HCT116 (cell line): ENCODE results near the gene CEND1. TPM values are rescaled to one million over a fixed set of nuclear protein-coding genes. Genes with fewer than 3 reads are reported as not detected.

Experiments
- ATAC-seq: fragments of 200-7000 bp; cut with Tn5 transposase; 2 replicates; pipeline ENCODE4 v1.9.1; 2020; ENCODE audit warnings: mild to moderate bottlenecking, moderate library complexity
- BruUV-seq: library from RNA; stranded (reverse); fragments of 400-500 nt; replicated peaks from 2 replicates; lab custom pipeline; 2021; lab: Mats Ljungman, UMichigan
- CTCF ChIA-PET: fragments of 300-600 bp; sonication (Branson Sonifier 250); formaldehyde crosslinking; loops from one replicate; lab custom pipeline; 2021; ENCODE audit warnings: antibody characterized with exemption; lab: Charles Lee
- POLR2A ChIA-PET: fragments of 300-600, 350-600 bp; sonication (Branson Sonifier 250); formaldehyde crosslinking; loops from one replicate; lab custom pipeline; 2021; ENCODE audit warnings: antibody characterized with exemption; lab: Charles Lee
- RAD21 ChIA-PET, 2 experiments: fragments of 300-600 bp; sonication (Branson Sonifier 250); formaldehyde crosslinking; loops; one replicate each; lab custom pipeline; 2023; ENCODE audit warnings: low total read pairs in 2 of 2; ENCODE audit not compliant: uncharacterized antibody in 2 of 2, unreplicated experiment in 2 of 2, low non-redundant PET in 1 of 2; lab: Charles Lee
- DNase-seq: peaks from one replicate; pipeline ENCODE4 v3.0.0-alpha.2; 2010; ENCODE audit warnings: low read depth, low spot score
- H2AFZ ChIP-seq: fragments of 200-600 bp; shearing (Covaris generic), sonication (generic); 2 replicates; pipeline ENCODE4 v1.6.1; 2017; ENCODE audit warnings: low read depth, mixed run types, mixed read lengths, antibody characterized with exemption, low read length; ENCODE audit not compliant: poor library complexity, severe bottlenecking
- H3K27ac ChIP-seq: 2 replicates; pipeline ENCODE4 v1.5.1; 2012; ENCODE audit warnings: low read depth, low read length
- H3K27me3 ChIP-seq: fragments of 200-600 bp; sonication (generic); 2 replicates; pipeline ENCODE4 v1.6.1; 2016; ENCODE audit warnings: mixed run types, low read length, mixed read lengths; ENCODE audit not compliant: insufficient read depth
- H3K36me3 ChIP-seq, 2 experiments: fragments of 200-500 bp in 1 of 2; fragments of 200-600 bp in 1 of 2; sonication (Bioruptor generic) in 1 of 2; sonication (generic) in 1 of 2; 2 replicates each; pipeline versions ENCODE4 v1.5.1 to v1.6.1; 2014 to 2016; ENCODE audit warnings: low read length in 2 of 2, inconsistent platforms in 1 of 2, mixed read lengths in 1 of 2, mixed run types in 1 of 2; ENCODE audit not compliant: insufficient read depth in 2 of 2, control insufficient read depth in 1 of 2
- H3K4me1 ChIP-seq, 2 experiments: fragments of 200-600 bp in 1 of 2; sonication (generic) in 1 of 2; 2 replicates each; pipeline versions ENCODE4 v1.5.1 to v1.6.1; 2012 to 2017; ENCODE audit warnings: low read length in 2 of 2, inconsistent platforms in 1 of 2, mild to moderate bottlenecking in 1 of 2, mixed read lengths in 1 of 2, mixed run types in 1 of 2, moderate library complexity in 1 of 2; ENCODE audit not compliant: insufficient read depth in 2 of 2, control insufficient read depth in 1 of 2
- H3K4me2 ChIP-seq: fragments of 200-600 bp; sonication (generic); 2 replicates; pipeline ENCODE4 v1.6.1; 2017; ENCODE audit warnings: mixed run types, low read length, mixed read lengths
- H3K4me3 ChIP-seq, 2 experiments: fragments of 200-600 bp in 1 of 2; sonication (generic) in 1 of 2; replicated peaks in 1 of 2; 2 replicates each; pipeline ENCODE4 v1.5.1; 2011 to 2016; ENCODE audit warnings: low read length in 2 of 2, control low read depth in 1 of 2, low read depth in 1 of 2, mild to moderate bottlenecking in 1 of 2, mixed read lengths in 1 of 2, mixed run types in 1 of 2
- H3K79me2 ChIP-seq: fragments of 200-600 bp; sonication (generic); 2 replicates; pipeline ENCODE4 v1.6.1; 2017; ENCODE audit warnings: mild to moderate bottlenecking, mixed run types, low read length, moderate library complexity, mixed read lengths; ENCODE audit not compliant: insufficient read depth
- H3K9ac ChIP-seq: fragments of 200-600 bp; sonication (generic); 2 replicates; pipeline ENCODE4 v1.6.1; 2016; ENCODE audit warnings: low read length, mixed read lengths
- H3K9me2 ChIP-seq: fragments of 200-600 bp; sonication (generic), shearing (Covaris generic); 2 replicates; pipeline ENCODE4 v1.6.1; 2017; ENCODE audit warnings: mixed run types, mild to moderate bottlenecking, moderate library complexity; ENCODE audit not compliant: insufficient read depth
- H3K9me3 ChIP-seq, 2 experiments: fragments of 200-500 bp in 1 of 2; fragments of 200-600 bp in 1 of 2; sonication (Bioruptor generic) in 1 of 2; sonication (generic) in 1 of 2; 2 replicates each; pipeline ENCODE4 v1.6.1; 2014 to 2017; ENCODE audit warnings: low read length in 2 of 2, mixed read lengths in 2 of 2, inconsistent platforms in 1 of 2, low read depth in 1 of 2, mild to moderate bottlenecking in 1 of 2, mixed run types in 1 of 2, moderate library complexity in 1 of 2; ENCODE audit not compliant: control insufficient read depth in 1 of 2, insufficient read depth in 1 of 2
- H4K20me1 ChIP-seq: fragments of 200-600 bp; sonication (generic), shearing (Covaris generic); 2 replicates; pipeline ENCODE4 v1.6.1; 2017; ENCODE audit warnings: mixed run types, mild to moderate bottlenecking, moderate library complexity; ENCODE audit not compliant: insufficient read depth
- EGR1 ChIP-seq: IDR thresholded peaks from 2 replicates; pipeline ENCODE4 v1.6.1; 2012; ENCODE audit warnings: low read depth
- MAX ChIP-seq: IDR thresholded peaks from 2 replicates; pipeline ENCODE4 v1.6.1; 2012
- POLR2AphosphoS5 ChIP-seq: IDR thresholded peaks from 2 replicates; pipeline ENCODE4 v1.6.1; 2011; ENCODE audit warnings: mild to moderate bottlenecking, low read depth, low read length, moderate library complexity
- RAD21 ChIP-seq: IDR thresholded peaks from 2 replicates; pipeline ENCODE4 v1.6.1; 2012; ENCODE audit warnings: low read depth, mild to moderate bottlenecking
- REST ChIP-seq: IDR thresholded peaks from 2 replicates; pipeline ENCODE4 v1.6.1; 2012; ENCODE audit warnings: low read depth
- SP1 ChIP-seq: IDR thresholded peaks from 2 replicates; pipeline ENCODE4 v1.6.1; 2012; ENCODE audit warnings: low read depth
- intact Hi-C: fragments of 100-400 bp; cut with micrococcal nuclease; formaldehyde crosslinking; loops from 2 replicates; pipeline ENCODE4 v1.10.0; 2022
- total RNA-seq: library from RNA; stranded (reverse); gene quantifications from one replicate; pipeline ENCODE4 v1.2.1, GENCODE V29; 2021; ENCODE audit not compliant: unreplicated experiment
- TF ChIP-seq, protein P1 (sequence below): IDR thresholded peaks from 2 replicates; pipeline ENCODE4 v1.6.1; 2012

The CEND1 gene
- total RNA-seq, 1 experiment from 2014 or later = 0.27 TPM

GRCh38 chr11:772429-773390 lies 17.2 kb downstream of the CEND1 start:
- no peaks in the 10 kb centered on the region for H4K20me1 ChIP-seq
- H3K36me3 ChIP-seq = peaks cover 19 to 41% of the 10 kb centered on the region in 2 experiments; a peak in 3 of 4 replicates
- TF ChIP-seq EGR1 = no peak
- no peak for TF ChIP-seq POLR2AphosphoS5
- TF ChIP-seq MAX = no peak
- TF ChIP-seq, protein P1, sequence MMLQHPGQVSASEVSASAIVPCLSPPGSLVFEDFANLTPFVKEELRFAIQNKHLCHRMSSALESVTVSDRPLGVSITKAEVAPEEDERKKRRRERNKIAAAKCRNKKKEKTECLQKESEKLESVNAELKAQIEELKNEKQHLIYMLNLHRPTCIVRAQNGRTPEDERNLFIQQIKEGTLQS = no peak
- peaks cover 8 to 17% of the 10 kb centered on the region in 2 experiments for H3K4me1 ChIP-seq
- H3K9me2 ChIP-seq = no peaks in the 10 kb centered on the region
- no peaks in the 10 kb centered on the region for H3K9me3 ChIP-seq
- H3K9ac ChIP-seq = no peak overlapping the region
- DNase-seq (no peak), ATAC-seq (no peak)
- peak overlapping the region; percentile 26; the same call in 1 of the 2 replicates for H3K27ac ChIP-seq
- ChIA-PET RAD21 (no interaction called here), POLR2A (no interaction called here), CTCF (no interaction called here)
- no peak overlapping the region for H2AFZ ChIP-seq
- intact Hi-C loops = no loop called here
- H3K79me2 ChIP-seq = peaks cover 65% of the 10 kb centered on the region
- H3K4me2 ChIP-seq = no peak overlapping the region
- no peaks in the 10 kb centered on the region for H3K27me3 ChIP-seq
- BruUV-seq = no TSS peak
- no peak overlapping the region for H3K4me3 ChIP-seq

- DNase-seq (no peak), ATAC-seq (no peak; the same call in 1 of the 2 replicates)
- RAD21 ChIA-PET = no interaction called here
- no TSS peak for BruUV-seq
- intact Hi-C loops = no loop called here
- Histone ChIP-seq H3K9me3 (no peaks in the 10 kb centered on the region), H3K36me3 (peaks cover 19 to 50% of the 10 kb centered on the region in 2 experiments), H3K79me2 (peaks cover 60% of the 10 kb centered on the region), H3K9ac (no peak overlapping the region), H2AFZ (no peak overlapping the region), H3K4me1 (peaks cover 8 to 21% of the 10 kb centered on the region in 2 experiments), H3K27me3 (no peaks in the 10 kb centered on the region), H3K27ac (peak overlapping the region; percentile 18; the same call in 1 of the 2 replicates), H3K4me2 (no peak overlapping the region), H4K20me1 (no peaks in the 10 kb centered on the region), H3K4me3 (no peak overlapping the region), H3K9me2 (no peaks in the 10 kb centered on the region)
- CTCF ChIA-PET = no interaction called here
- TF ChIP-seq RAD21 (no peak), SP1 (no peak), REST (no peak), POLR2AphosphoS5 (no peak)
- TF ChIP-seq, protein P1 = no peak
- POLR2A ChIA-PET = no interaction called here
These were observed 18.2 kb downstream of the CEND1 start for GRCh38 chr11:771617-772204.
